CD4-positive, CD25-positive, alpha-beta regulatory T cell (primary cell): Measurements from ENCODE around the gene CSF2RB. TPM values are rescaled to one million over a fixed set of nuclear protein-coding genes. Genes with fewer than 3 reads are reported as not detected.

ENCODE experiments used
- ATAC-seq, 2 donors: fragments of 150-1000 bp; cut with Tn5 transposase; one replicate each; pipeline ENCODE4 v1.10.0; 2021; ENCODE audit warnings: low read depth in 2 of 2, moderate number of reproducible peaks in 2 of 2, moderate library complexity in 1 of 2
- DNase-seq, 3 donors: peaks; one replicate each; pipeline versions ENCODE4 v3.0.0 to v3.0.0-alpha.2; 2012 to 2022; ENCODE audit warnings: mixed read lengths in 1 of 3
- H3K27ac ChIP-seq: one replicate; pipeline ENCODE4 v1.7.0; 2013; ENCODE audit warnings: mild to moderate bottlenecking, low read length; ENCODE audit not compliant: insufficient read depth, poor library complexity, severe bottlenecking
- H3K27me3 ChIP-seq: one replicate; pipeline ENCODE4 v1.7.0; 2013; ENCODE audit warnings: low read length; ENCODE audit not compliant: control insufficient read depth, insufficient read depth
- H3K36me3 ChIP-seq: one replicate; pipeline ENCODE4 v1.7.0; 2013; ENCODE audit warnings: mild to moderate bottlenecking, low read length, moderate library complexity; ENCODE audit not compliant: control insufficient read depth, insufficient read depth
- H3K4me1 ChIP-seq: 2 replicates; pipeline ENCODE4 v1.7.0; 2013; ENCODE audit warnings: mild to moderate bottlenecking, low read length; ENCODE audit not compliant: insufficient read depth, control insufficient read depth, poor library complexity, severe bottlenecking
- H3K4me3 ChIP-seq: one replicate; pipeline ENCODE4 v1.7.0; 2013; ENCODE audit warnings: low read depth, mild to moderate bottlenecking, low read length, moderate library complexity
- H3K9me3 ChIP-seq, 2 experiments: 1 replicate in 1 of 2; 2 replicates in 1 of 2; pipeline ENCODE4 v1.7.0; 2013; ENCODE audit warnings: low read length in 2 of 2, mild to moderate bottlenecking in 1 of 2, moderate library complexity in 1 of 2; ENCODE audit not compliant: control insufficient read depth in 2 of 2
- H3K27ac Mint-ChIP-seq, 3 donors: one replicate each; pipeline ENCODE4 v1.8.0; 2020 to 2022; ENCODE audit warnings: mild to moderate bottlenecking in 3 of 3, mixed read lengths in 3 of 3, moderate library complexity in 2 of 3
- H3K27me3 Mint-ChIP-seq: one replicate; pipeline ENCODE4 v1.8.0; 2022; ENCODE audit warnings: mild to moderate bottlenecking, mixed read lengths
- H3K36me3 Mint-ChIP-seq: one replicate; pipeline ENCODE4 v1.8.0; 2020; ENCODE audit warnings: mixed read lengths
- H3K4me1 Mint-ChIP-seq, 4 donors: one replicate each; pipeline ENCODE4 v1.8.0; 2020 to 2022; ENCODE audit warnings: mixed read lengths in 4 of 4, mild to moderate bottlenecking in 1 of 4
- H3K4me3 Mint-ChIP-seq, 4 donors: one replicate each; pipeline ENCODE4 v1.8.0; 2020 to 2022; ENCODE audit warnings: mild to moderate bottlenecking in 4 of 4, mixed read lengths in 4 of 4, moderate library complexity in 3 of 4
- H3K9me3 Mint-ChIP-seq, 7 donors: one replicate each; pipeline ENCODE4 v1.8.0; 2020 to 2022; ENCODE audit warnings: mixed read lengths in 7 of 7, mild to moderate bottlenecking in 3 of 7, moderate library complexity in 2 of 7
- polyA plus RNA-seq, 4 donors: library from polyadenylated mRNA; unstranded; fragments of 300-500 nt; fragmentation: Illumina TruSeq; gene quantifications; one replicate each; pipeline ENCODE4 v1.2.3, GENCODE V29; 2021
- total RNA-seq: library from RNA; stranded (reverse); gene quantifications from one replicate; pipeline ENCODE4 v1.2.3, GENCODE V29; 2022

The CSF2RB gene
- total and polyA plus RNA-seq, 5 donors from 2014 or later, result 5.7 to 27.0 (median 10.3) TPM

DNA sequence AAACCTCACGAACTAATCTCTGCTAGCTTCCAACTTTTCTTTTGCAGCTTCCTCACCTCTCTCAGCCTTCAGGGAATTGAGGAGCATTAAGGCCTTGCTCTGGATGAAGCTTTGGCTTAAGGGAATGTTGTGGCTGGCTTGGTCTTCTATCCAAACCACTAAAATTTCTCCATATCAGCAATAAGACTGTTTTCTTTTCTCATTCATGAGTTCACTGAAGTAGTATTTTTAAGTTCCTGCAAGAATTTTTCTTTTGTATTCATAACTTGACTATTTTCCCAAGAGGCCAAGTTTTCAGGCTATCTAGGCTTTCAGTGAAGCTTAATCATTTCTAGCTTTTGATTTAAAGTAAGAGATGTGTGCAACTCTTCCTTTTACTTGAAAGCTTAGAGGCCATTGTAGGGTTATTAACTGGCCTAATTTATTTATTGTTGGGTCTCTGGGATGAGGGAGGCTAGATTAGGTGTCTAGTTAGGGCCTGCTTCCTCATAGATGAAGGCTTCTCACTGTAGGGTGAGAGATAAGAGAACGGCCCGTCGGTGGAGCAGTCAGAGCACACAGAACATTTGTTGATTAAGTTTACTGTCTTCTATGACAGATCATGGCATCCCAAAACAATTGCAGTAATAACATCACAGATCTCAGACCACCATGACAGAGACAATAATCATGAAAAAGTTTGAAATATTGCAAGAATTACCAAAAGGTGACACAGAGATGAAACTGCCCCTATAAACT is 33.2 kb downstream of the CSF2RB start:
- Mint-ChIP-seq H3K4me1 (peaks cover 0 to 5% (median 3%) of the 10 kb centered on the region in 4 donors), H3K27ac (no peak overlapping the region), H3K9me3 (no peaks in the 10 kb centered on the region), H3K36me3 (no peaks in the 10 kb centered on the region), H3K4me3 (no peak overlapping the region), H3K27me3 (peaks cover 8% of the 10 kb centered on the region)
- H3K9me3 ChIP-seq, result no peaks in the 10 kb centered on the region
- DNase-seq (peak in 1 of 3 donors; percentile 31), ATAC-seq (no peak)
- H3K4me3 ChIP-seq, result no peak overlapping the region
- H3K4me1 ChIP-seq, result no peaks in the 10 kb centered on the region
- H3K36me3 ChIP-seq, result no peaks in the 10 kb centered on the region
- no peaks in the 10 kb centered on the region for H3K27me3 ChIP-seq
- H3K27ac ChIP-seq, result no peak overlapping the region

DNA sequence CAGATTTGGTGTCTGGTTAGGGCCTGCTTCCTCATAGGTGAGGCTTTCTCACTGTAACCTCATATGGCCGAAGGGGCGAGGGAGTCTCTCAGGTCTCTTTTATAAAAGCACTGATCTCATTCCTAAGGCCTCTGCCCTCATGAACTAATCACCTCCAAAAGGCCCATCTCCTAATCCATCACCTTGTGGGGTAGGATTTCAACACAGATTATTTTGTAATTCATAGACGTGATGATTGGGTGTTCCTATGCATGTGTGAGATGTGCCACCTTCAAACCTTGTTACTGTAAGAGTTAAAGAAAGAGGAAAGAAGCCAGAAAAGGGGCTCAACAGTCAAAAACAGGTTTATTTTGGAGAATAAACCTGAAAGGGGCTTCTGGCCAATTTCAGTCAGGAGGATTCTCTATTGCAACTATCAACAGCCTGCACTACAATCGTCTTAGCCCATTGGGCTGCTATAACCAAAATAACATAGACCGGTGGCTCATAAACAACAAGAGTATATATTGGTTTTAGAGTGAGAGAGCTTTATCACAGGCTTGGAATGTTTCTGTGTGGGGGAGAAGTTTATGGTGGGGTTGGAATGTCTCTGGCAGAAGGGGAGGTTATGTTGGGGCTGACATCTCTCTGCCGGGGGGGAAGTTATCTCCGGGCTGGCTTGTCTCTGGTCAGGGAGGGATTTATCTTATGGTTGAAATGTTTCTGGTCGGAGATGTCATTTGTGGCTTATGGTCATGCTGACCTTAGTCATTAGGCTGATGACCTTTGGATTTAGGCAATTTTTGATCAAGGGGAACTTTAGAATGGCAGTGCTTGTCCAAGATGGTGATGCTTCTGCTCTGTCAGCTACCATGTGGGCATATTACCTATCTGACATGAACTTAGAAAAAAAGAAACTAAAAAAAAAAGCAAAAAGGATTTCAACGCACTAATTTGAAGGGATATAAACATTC is 35.1 kb downstream of the CSF2RB start:
- H3K27ac Mint-ChIP-seq, result peak overlapping the region in 1 of 3 donors; percentile 6
- no peak for ATAC-seq
- H3K27me3 ChIP-seq, result no peaks in the 10 kb centered on the region
- no peaks in the 10 kb centered on the region for H3K9me3 ChIP-seq
- H3K4me3 ChIP-seq, result no peak overlapping the region
- no peaks in the 10 kb centered on the region for H3K36me3 Mint-ChIP-seq
- H3K4me1 ChIP-seq, result no peaks in the 10 kb centered on the region
- DNase-seq, result no peak
- H3K36me3 ChIP-seq, result no peaks in the 10 kb centered on the region
- H3K9me3 Mint-ChIP-seq, result no peaks in the 10 kb centered on the region
- H3K4me3 Mint-ChIP-seq, result no peak overlapping the region
- H3K27ac ChIP-seq, result no peak overlapping the region
- H3K4me1 Mint-ChIP-seq, result peaks cover 0 to 5% (median 0%) of the 10 kb centered on the region in 4 donors
- peaks cover 8% of the 10 kb centered on the region for H3K27me3 Mint-ChIP-seq

DNA sequence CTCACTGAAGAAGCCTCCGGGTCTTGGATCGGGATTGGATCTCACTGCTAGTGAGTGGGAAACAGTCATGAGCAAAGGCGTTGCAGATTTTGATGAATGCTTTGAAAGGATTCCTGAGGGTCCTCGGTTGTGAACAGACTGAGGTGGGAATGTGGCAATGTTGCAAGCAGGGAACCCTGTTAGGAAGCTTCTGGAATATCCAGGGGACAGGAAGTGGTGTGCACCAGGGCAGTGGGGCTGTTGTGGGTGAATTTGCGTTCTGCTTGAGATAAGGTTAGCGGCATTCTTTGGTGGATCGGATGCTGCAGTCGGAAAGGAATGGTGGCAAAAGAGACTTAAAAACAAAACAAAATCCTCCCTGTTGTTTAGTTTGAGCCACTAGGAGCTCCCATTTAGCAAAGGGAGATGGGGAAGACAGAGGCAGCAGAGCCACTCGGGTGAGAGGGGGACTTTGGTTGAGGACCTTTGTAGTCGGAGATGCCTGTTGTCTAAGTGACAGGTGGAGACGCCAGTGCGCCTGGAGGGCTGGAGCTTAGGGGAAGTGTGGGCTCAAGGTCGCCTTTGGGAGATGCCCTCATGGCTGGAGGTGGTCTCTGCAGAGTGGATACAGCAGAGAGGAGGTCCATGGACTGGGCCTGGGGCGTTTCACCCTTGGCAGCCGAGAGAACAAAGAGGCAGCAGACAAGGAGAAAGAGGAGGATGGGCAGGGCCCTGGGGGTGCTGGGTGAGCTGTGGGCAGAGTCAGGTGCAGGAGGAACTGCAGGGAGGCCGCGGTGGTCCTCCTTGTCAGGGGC is 37.6 kb downstream of the CSF2RB start:
- no peaks in the 10 kb centered on the region for H3K9me3 ChIP-seq
- H3K36me3 ChIP-seq, result no peaks in the 10 kb centered on the region
- Mint-ChIP-seq H3K27me3 (peaks cover 12% of the 10 kb centered on the region), H3K4me3 (no peak overlapping the region), H3K27ac (peak overlapping the region in 1 of 3 donors; percentile 51), H3K36me3 (no peaks in the 10 kb centered on the region), H3K9me3 (peaks cover 0 to 4% (median 0%) of the 10 kb centered on the region in 7 donors), H3K4me1 (peaks cover 0 to 5% (median 1%) of the 10 kb centered on the region in 4 donors)
- no peak overlapping the region for H3K4me3 ChIP-seq
- no peaks in the 10 kb centered on the region for H3K4me1 ChIP-seq
- DNase-seq, result no peak
- H3K27ac ChIP-seq, result no peak overlapping the region
- no peaks in the 10 kb centered on the region for H3K27me3 ChIP-seq
- ATAC-seq, result no peak

DNA sequence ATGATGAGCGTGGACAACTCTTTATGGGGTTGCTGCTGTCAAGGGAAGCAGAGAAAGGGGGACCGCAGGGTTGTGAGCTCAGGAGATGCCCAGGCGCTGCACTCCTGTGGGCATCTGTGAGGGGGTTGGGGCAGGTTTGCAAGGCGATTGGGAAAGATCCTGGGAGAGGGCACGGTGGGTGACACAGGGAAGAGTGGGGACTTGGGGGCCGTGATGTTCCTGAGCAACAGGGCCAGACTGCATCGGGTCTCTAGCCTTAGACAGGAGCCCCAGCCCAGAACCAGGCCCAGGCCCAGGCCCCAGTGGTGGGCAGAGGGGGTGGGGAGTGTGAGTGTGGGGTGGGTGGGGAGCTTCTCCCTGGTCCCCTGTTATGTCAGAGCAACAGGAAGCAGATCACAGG is 38.3 kb downstream of the CSF2RB start:
- ATAC-seq, result no peak
- H3K27me3 Mint-ChIP-seq, result peaks cover 16% of the 10 kb centered on the region
- Histone ChIP-seq H3K27ac (no peak overlapping the region), H3K36me3 (no peaks in the 10 kb centered on the region), H3K9me3 (no peaks in the 10 kb centered on the region), H3K4me3 (no peak overlapping the region), H3K4me1 (no peaks in the 10 kb centered on the region), H3K27me3 (no peaks in the 10 kb centered on the region)
- H3K27ac Mint-ChIP-seq, result peak overlapping the region in 1 of 3 donors; percentile 51
- peaks cover 3% of the 10 kb centered on the region for H3K36me3 Mint-ChIP-seq
- H3K4me1 Mint-ChIP-seq, result peaks cover 0 to 4% (median 1%) of the 10 kb centered on the region in 4 donors
- peaks cover 0 to 5% (median 1%) of the 10 kb centered on the region in 7 donors for H3K9me3 Mint-ChIP-seq
- DNase-seq, result no peak
- H3K4me3 Mint-ChIP-seq, result no peak overlapping the region

DNA sequence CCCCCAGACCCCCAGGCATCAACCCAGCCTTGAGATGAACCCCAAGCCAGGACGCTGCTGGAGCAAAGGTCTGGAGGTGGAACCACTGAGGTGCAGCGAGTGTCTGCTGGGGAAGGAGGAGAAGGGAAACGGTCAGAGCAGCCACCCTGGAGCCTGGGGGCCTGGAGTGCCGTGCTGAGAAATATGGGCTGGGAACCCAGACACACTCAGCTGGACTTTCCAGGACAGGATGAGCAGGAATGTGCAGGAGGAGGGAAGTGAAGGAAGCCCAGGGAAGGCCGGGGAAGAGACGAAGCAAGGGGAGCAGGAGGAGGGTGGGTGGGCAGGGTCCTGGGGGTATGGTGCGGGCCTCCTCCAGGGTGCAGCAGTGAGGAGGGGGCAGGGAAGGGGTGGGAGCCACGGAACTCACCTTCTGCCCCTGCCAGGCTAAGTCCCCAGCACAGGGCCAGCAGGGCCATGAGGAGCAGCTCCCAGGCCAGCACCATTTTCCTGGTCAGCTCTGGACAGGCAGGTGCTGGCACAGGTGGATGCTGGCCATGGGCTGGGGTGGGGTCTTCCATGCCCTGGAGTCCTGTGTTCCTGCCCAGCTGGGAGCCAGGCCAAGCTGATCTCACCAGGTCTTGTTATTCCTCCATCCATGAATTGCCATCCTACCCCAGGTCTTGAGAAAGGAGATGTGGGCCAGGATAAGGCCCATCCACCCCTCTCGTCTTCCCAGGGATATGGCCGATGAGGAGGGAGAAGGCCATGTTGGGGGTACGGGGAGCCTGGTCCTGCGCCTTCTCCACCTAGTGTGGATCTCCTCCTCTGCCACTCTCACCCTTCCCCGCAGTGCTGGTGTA is 40.0 kb downstream of the CSF2RB start:
- Mint-ChIP-seq H3K4me3 (peak overlapping the region in 1 of 4 donors; percentile 65), H3K4me1 (peaks cover 0 to 2% (median 0%) of the 10 kb centered on the region in 4 donors), H3K9me3 (peaks cover 2 to 7% (median 2%) of the 10 kb centered on the region in 7 donors), H3K27ac (no peak overlapping the region), H3K36me3 (peaks cover 6% of the 10 kb centered on the region), H3K27me3 (peaks cover 18% of the 10 kb centered on the region)
- H3K4me1 ChIP-seq, result no peaks in the 10 kb centered on the region
- ATAC-seq (no peak), DNase-seq (no peak)
- no peak overlapping the region for H3K4me3 ChIP-seq
- no peaks in the 10 kb centered on the region for H3K36me3 ChIP-seq
- H3K9me3 ChIP-seq, result no peaks in the 10 kb centered on the region
- H3K27ac ChIP-seq, result no peak overlapping the region
- H3K27me3 ChIP-seq, result no peaks in the 10 kb centered on the region

DNA sequence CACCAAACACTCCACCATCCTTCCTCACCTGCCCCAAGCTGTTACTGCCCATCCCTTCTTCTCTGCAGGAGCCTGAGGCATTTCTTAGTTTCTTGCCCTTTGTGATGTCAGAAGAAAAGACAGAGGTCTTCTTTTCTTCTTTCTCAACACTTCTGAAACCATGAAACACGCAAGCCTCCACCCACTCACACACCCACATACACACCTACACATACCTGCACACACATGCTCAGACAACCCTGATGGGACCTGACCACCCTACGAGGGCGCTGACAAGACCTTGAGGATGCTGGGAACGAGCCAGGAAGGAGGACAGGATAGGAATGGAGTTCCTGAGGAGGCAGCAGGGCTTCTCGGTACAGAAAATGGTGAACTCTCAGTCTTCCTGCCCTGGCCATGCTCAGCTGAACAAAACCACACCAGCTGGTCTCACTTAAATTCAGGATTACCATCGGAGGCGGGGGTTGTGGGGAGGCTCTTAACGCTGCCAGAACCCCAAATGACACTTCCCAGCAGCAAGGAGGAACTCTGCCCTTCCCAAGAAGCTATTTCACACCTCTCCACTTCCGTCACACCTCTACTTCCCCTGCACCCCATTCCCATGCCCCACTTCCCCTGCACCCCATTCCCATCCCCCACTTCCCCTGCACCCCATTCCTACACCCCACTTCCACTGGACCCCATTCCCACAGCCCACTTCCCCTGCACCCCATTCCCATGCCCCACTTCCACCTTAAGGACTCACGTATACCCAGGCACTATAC is 41.0 kb downstream of the CSF2RB start:
- H3K4me3 Mint-ChIP-seq, result no peak overlapping the region
- Histone ChIP-seq H3K4me1 (no peaks in the 10 kb centered on the region), H3K9me3 (no peaks in the 10 kb centered on the region), H3K4me3 (no peak overlapping the region), H3K27ac (no peak overlapping the region), H3K27me3 (no peaks in the 10 kb centered on the region), H3K36me3 (no peaks in the 10 kb centered on the region)
- H3K27me3 Mint-ChIP-seq, result peaks cover 18% of the 10 kb centered on the region
- ATAC-seq (no peak), DNase-seq (no peak)
- H3K36me3 Mint-ChIP-seq, result peaks cover 6% of the 10 kb centered on the region
- peak overlapping the region in 2 of 3 donors; percentile 17 to 36 for H3K27ac Mint-ChIP-seq
- peaks cover 0 to 2% (median 0%) of the 10 kb centered on the region in 4 donors for H3K4me1 Mint-ChIP-seq
- peaks cover 2 to 7% (median 4%) of the 10 kb centered on the region in 7 donors for H3K9me3 Mint-ChIP-seq
